ENCODE measurements around the gene ZNF827. TPM values are rescaled to one million over a fixed set of nuclear protein-coding genes. Genes with fewer than 3 reads are reported as not detected.
A peak's percentile ranks its signal among the peaks of the same experiment; 100 is the strongest.

ZNF827 gene
- total RNA-seq, 6 donors from 2014 or later: 8.1 to 68.1 (median 18.3) TPM

DNA sequence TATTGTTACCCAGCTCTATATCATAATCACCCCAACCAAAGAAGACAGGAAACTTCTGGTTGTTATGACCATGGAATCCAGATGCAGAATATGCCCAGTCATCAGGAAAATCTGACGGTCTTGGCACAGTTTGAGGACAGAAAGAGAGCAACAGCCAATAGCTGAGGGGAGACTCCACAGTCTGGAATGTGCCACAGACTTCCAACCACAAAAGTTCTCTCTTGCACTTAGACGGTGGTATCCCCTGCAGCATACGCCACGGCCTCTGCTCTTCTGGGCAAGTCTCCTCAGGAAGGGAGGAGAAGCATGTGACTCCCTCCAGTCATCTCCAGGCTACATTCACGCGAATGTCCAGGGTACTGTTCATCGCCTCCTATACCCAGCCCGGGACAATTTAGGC is 18.4 kb downstream of the ZNF827 start:
- no peak overlapping the region for H3K27ac ChIP-seq

DNA sequence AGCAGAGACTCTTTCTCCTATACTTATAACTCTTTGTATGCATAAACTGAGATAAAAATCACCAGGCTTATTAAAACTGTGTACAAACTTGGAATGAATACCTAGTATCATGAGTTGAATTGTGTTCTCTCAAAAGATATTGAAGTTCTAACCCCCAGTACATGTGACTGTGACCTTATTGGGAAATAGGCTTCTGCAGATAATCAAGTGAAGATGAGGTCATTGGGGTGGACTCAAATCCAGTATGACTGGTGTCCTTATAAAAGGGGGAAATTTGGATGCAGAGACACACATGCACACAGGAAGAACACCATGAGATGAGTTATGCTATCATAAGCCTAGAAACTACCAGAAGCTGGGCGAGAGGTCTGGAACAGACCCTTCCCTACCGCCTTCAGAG is 26.2 kb downstream of the ZNF827 start:
- no peaks in the 10 kb centered on the region for H3K27me3 ChIP-seq
- H3K4me1 ChIP-seq: peaks cover 0 to 11% (median 3%) of the 10 kb centered on the region in 4 donors
- ATAC-seq (ENCODE audit: low FRiP score in 2 of 2) (peak in 1 of 2 donors; percentile 11), DNase-seq (no peak)
- 94 to 100% methylated on average over 2 of the region's 2 CpGs for WGBS, 2 donors
- no peaks in the 10 kb centered on the region for H3K36me3 ChIP-seq
- TF ChIP-seq, protein P1, sequence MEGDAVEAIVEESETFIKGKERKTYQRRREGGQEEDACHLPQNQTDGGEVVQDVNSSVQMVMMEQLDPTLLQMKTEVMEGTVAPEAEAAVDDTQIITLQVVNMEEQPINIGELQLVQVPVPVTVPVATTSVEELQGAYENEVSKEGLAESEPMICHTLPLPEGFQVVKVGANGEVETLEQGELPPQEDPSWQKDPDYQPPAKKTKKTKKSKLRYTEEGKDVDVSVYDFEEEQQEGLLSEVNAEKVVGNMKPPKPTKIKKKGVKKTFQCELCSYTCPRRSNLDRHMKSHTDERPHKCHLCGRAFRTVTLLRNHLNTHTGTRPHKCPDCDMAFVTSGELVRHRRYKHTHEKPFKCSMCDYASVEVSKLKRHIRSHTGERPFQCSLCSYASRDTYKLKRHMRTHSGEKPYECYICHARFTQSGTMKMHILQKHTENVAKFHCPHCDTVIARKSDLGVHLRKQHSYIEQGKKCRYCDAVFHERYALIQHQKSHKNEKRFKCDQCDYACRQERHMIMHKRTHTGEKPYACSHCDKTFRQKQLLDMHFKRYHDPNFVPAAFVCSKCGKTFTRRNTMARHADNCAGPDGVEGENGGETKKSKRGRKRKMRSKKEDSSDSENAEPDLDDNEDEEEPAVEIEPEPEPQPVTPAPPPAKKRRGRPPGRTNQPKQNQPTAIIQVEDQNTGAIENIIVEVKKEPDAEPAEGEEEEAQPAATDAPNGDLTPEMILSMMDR (IDR thresholded peaks at IDR 0.05): no peak
- TF ChIP-seq POLR2AphosphoS5 (IDR thresholded peaks at IDR 0.05) (no peak), POLR2A (IDR thresholded peaks at IDR 0.05) (no peak), EP300 (IDR thresholded peaks at IDR 0.05) (no peak)
- H3K4me3 ChIP-seq: no peak overlapping the region
- H3K27ac ChIP-seq: no peak overlapping the region
- H3K9me3 ChIP-seq: no peaks in the 10 kb centered on the region

More for the DNA sequence above, 18.4 kb downstream of the ZNF827 start:
- Histone ChIP-seq H3K27me3 (no peaks in the 10 kb centered on the region), H3K4me3 (no peak overlapping the region), H3K36me3 (no peaks in the 10 kb centered on the region), H3K9me3 (no peaks in the 10 kb centered on the region), H3K4me1 (no peaks in the 10 kb centered on the region)
- DNase-seq (no peak), ATAC-seq (ENCODE audit: low FRiP score in 2 of 2) (peak; percentile 72 to 84)
- TF ChIP-seq EP300 (IDR thresholded peaks at IDR 0.05) (no peak), POLR2A (IDR thresholded peaks at IDR 0.05) (no peak), POLR2AphosphoS5 (IDR thresholded peaks at IDR 0.05) (no peak)
- TF ChIP-seq, protein P1 (IDR thresholded peaks at IDR 0.05): no peak
- 70% methylated on average over 8 of the region's 8 CpGs for WGBS, 2 donors

DNA sequence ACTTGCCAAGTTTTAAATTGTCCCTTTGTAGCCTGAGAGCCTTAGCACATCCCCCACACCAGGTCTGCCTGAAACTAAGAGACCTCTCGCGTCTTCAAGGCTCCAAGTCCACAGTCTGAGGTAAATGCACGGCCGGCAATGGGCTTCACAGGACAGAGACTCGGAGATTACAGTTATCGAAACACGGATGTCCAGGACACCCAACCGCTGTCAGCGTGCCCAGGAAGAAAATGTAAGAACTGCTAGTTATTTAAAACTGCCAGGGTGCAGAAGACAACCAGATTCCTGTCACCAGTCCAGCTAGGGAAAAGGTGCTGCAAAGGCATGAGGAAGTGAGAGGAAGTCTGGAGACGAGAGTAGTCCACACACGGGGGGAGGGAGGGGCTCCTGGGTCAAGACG is 28.9 kb downstream of the ZNF827 start:
- H3K36me3 ChIP-seq: no peaks in the 10 kb centered on the region
- peak overlapping the region in 3 of 4 donors; percentile 26 to 43 (median 42) for H3K4me3 ChIP-seq
- no peaks in the 10 kb centered on the region for H3K27me3 ChIP-seq
- ATAC-seq (ENCODE audit: low FRiP score in 2 of 2): peak; percentile 21 to 45
- peak overlapping the region; percentile 57 to 76 (median 66) for H3K27ac ChIP-seq
- peaks cover 0 to 16% (median 4%) of the 10 kb centered on the region in 4 donors for H3K4me1 ChIP-seq
- WGBS, 2 donors: 46 to 53% methylated on average over 12 of the region's 12 CpGs
- H3K9me3 ChIP-seq: no peaks in the 10 kb centered on the region
- peak in 1 of 2 donors; percentile 58 for DNase-seq
- no peak for TF ChIP-seq EP300 (IDR thresholded peaks at IDR 0.05)
- TF ChIP-seq POLR2AphosphoS5 (IDR thresholded peaks at IDR 0.05): no peak
- TF ChIP-seq POLR2A (IDR thresholded peaks at IDR 0.05): no peak
- TF ChIP-seq, protein P1 (IDR thresholded peaks at IDR 0.05): no peak

DNA sequence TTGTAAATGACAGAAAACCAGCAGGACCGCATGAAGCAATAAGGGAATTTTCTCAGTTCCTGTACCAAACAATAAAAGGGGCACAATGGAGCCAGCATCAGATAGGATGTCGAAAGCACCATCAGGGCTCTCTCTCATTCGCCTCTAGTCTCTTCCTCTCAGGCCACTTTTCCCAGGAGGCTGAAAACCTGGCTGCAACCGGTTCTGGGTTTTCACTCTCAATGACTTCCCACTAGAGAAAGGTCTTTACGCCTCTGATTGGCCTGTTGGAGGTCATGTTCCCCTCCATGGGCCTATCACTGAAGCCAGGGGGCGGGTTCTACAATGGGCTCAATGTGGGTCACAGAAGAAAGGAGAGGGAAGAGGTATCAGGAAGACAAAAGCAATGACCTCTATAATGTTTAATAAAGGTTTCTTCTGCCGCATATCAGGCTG is 29.3 kb downstream of the ZNF827 start:
- peak in 1 of 2 donors; percentile 88 for DNase-seq
- TF ChIP-seq POLR2A (IDR thresholded peaks at IDR 0.05) (peak in 1 of 4 donors; percentile 39), POLR2AphosphoS5 (IDR thresholded peaks at IDR 0.05) (no peak)
- ATAC-seq (ENCODE audit: low FRiP score in 2 of 2): peak; percentile 86 to 95
- no peaks in the 10 kb centered on the region for H3K27me3 ChIP-seq
- no peaks in the 10 kb centered on the region for H3K36me3 ChIP-seq
- peak overlapping the region in 3 of 4 donors; percentile 26 to 43 (median 42) for H3K4me3 ChIP-seq
- H3K9me3 ChIP-seq: no peaks in the 10 kb centered on the region
- peaks cover 0 to 15% (median 4%) of the 10 kb centered on the region in 4 donors for H3K4me1 ChIP-seq
- 52 to 64% methylated on average over 7 of the region's 7 CpGs for WGBS, 2 donors
- peak overlapping the region; percentile 57 to 76 (median 66) for H3K27ac ChIP-seq

DNA sequence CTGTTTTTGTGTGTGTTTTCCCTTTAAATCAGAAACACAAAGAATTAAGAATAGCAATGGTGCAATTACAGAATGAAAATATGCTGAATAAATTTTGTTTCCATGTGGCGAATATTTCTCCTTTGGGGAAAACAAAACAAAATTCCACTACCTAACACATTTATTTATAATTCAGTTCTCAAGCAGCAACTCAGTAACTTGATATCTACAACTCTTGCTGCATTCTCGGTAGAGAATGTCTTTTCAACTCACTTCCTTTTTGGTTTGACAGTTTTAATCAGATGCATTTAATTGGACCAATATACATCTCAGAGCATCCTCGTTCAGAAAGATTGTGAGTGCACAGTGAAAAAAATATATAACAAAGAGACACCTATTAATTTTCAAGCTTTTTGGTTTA is 30.8 kb downstream of the ZNF827 start:
- no peak for DNase-seq
- Histone ChIP-seq H3K4me1 (peaks cover 0 to 11% (median 4%) of the 10 kb centered on the region in 4 donors), H3K27me3 (no peaks in the 10 kb centered on the region), H3K4me3 (no peak overlapping the region), H3K36me3 (no peaks in the 10 kb centered on the region), H3K27ac (no peak overlapping the region), H3K9me3 (no peaks in the 10 kb centered on the region)
- TF ChIP-seq POLR2AphosphoS5 (IDR thresholded peaks at IDR 0.05) (no peak), POLR2A (IDR thresholded peaks at IDR 0.05) (no peak), EP300 (IDR thresholded peaks at IDR 0.05) (no peak)
- TF ChIP-seq, protein P1 (IDR thresholded peaks at IDR 0.05): no peak
- WGBS, 2 donors: 59 to 64% methylated on average over 3 of the region's 3 CpGs
- ATAC-seq (ENCODE audit: low FRiP score in 2 of 2): no peak
